ENCODE results near the gene LMAN1L.

The LMAN1L gene

GRCh38 chr15:74794248-74794969, 18.2 kb upstream of the LMAN1L start:
- DNase-seq = no peak

- no peak for DNase-seq
These were observed 17.7 kb upstream of the LMAN1L start for GRCh38 chr15:74794970-74795349.

GRCh38 chr15:74795966-74796625, 16.5 kb upstream of the LMAN1L start:
- DNase-seq = no peak

GRCh38 chr15:74798388-74799254, 14.0 kb upstream of the LMAN1L start:
- no peak for DNase-seq

- DNase-seq = no peak
These were observed 13.3 kb upstream of the LMAN1L start for GRCh38 chr15:74799255-74799855.

GRCh38 chr15:74799856-74800558, 12.6 kb upstream of the LMAN1L start:
- peak; percentile 42 for DNase-seq

GRCh38 chr15:74800559-74801094, 12.0 kb upstream of the LMAN1L start:
- no peak for DNase-seq

GRCh38 chr15:74801311-74801997, 11.2 kb upstream of the LMAN1L start:
- DNase-seq = no peak

GRCh38 chr15:74802290-74802689, 10.3 kb upstream of the LMAN1L start:
- DNase-seq = no peak

GRCh38 chr15:74802862-74803447, 9.7 kb upstream of the LMAN1L start:
- no peak for DNase-seq

- DNase-seq = no peak
These were observed 7.7 kb upstream of the LMAN1L start for GRCh38 chr15:74804935-74805334.

GRCh38 chr15:74807282-74807681, 5.4 kb upstream of the LMAN1L start:
- no peak for DNase-seq

- DNase-seq = no peak
These were observed 4.4 kb upstream of the LMAN1L start for GRCh38 chr15:74808078-74808839.

- no peak for DNase-seq
These were observed 3.8 kb upstream of the LMAN1L start for GRCh38 chr15:74808840-74809229.

- DNase-seq = no peak
These were observed 3.4 kb upstream of the LMAN1L start for GRCh38 chr15:74809242-74809641.

GRCh38 chr15:74809956-74810355, 2.7 kb upstream of the LMAN1L start:
- DNase-seq = peak; percentile 44

GRCh38 chr15:74815121-74815934, 2.7 kb downstream of the LMAN1L start:
- DNase-seq = no peak

- no peak for DNase-seq
These were observed 3.3 kb downstream of the LMAN1L start for GRCh38 chr15:74815961-74816360.

GRCh38 chr15:74816624-74817369, 4.2 kb downstream of the LMAN1L start:
- DNase-seq = no peak
